ENCODE measurements around the gene BATF. TPM values are rescaled to one million over a fixed set of nuclear protein-coding genes. Genes with fewer than 3 reads are reported as not detected.

The BATF gene
- polyA plus RNA-seq, 1 of the 3 experiments (the other 2 are of a cell fraction), result not detected

DNA sequence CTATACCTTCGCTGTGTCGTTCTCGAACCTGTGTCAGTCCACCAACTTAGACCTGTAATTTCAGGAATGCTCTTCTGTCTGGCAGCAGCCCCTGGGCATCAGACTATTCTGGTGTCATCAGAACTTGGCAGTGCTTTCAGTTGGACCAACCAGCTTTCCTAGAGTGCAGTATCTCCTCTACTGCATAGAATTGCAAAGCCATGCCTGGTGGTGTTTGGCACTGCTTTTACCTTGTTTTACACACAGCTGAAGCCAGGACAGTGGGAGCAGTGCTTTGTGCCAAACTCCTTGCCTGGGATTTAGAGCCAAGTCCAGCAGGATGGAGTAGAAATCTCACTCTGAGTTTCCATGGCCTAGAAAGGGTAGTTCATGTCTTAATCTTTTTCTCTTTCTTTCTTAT, 57.6 kb downstream of the BATF start:
- ChIA-PET POLR2A (no interaction called here), CTCF (interaction anchor here (1.0 to 15.0 kb wide), 5 partner anchors 18 to 403 kb away, joined by 3 to 439 read pairs (median 3); no protein-coding TSS in a partner anchor)
- WGBS (ENCODE audit: low lambda C conversion rate), result 100% methylated on average over 3 of the region's 3 CpGs
- no peak overlapping the region for H3K27ac ChIP-seq (ENCODE audit: low read depth in 2 of 2, low read length in 1 of 2)
- H3K27me3 ChIP-seq (ENCODE audit: insufficient read depth), result peaks cover 17% of the 10 kb centered on the region
- no peak overlapping the region for H2AFZ ChIP-seq (ENCODE audit: low read depth)
- H3K9ac ChIP-seq, result no peak overlapping the region
- TF ChIP-seq NRF1 (IDR thresholded peaks at IDR 0.05; ENCODE audit: low read depth, low read length) (no peak), RFX5 (IDR thresholded peaks at IDR 0.05; ENCODE audit: low read length) (no peak), FOSL2 (IDR thresholded peaks at IDR 0.05; ENCODE audit: borderline replicate concordance, low read depth) (no peak), GATA2 (CRISPR knock-in tag; IDR thresholded peaks at IDR 0.05) (no peak), TEAD4 (IDR thresholded peaks at IDR 0.05; ENCODE audit: borderline replicate concordance, insufficient read depth) (no peak)
- TF ChIP-seq, protein P1, sequence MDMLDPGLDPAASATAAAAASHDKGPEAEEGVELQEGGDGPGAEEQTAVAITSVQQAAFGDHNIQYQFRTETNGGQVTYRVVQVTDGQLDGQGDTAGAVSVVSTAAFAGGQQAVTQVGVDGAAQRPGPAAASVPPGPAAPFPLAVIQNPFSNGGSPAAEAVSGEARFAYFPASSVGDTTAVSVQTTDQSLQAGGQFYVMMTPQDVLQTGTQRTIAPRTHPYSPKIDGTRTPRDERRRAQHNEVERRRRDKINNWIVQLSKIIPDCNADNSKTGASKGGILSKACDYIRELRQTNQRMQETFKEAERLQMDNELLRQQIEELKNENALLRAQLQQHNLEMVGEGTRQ (IDR thresholded peaks at IDR 0.05; ENCODE audit: borderline replicate concordance, low read depth, low read length), result no peak
- H4K20me1 ChIP-seq (ENCODE audit: insufficient read depth), result no peaks in the 10 kb centered on the region
- H3K9me3 ChIP-seq, result no peaks in the 10 kb centered on the region
- no peaks in the 10 kb centered on the region for H3K9me2 ChIP-seq
- no peak overlapping the region for H3K4me2 ChIP-seq
- H3K36me3 ChIP-seq (replicated peaks in 1 of 2; ENCODE audit: control insufficient read depth in 1 of 2, insufficient read depth in 2 of 2, low read length in 1 of 2), result no peaks in the 10 kb centered on the region
- DNase-seq, result no peak
- peaks cover 0 to 11% of the 10 kb centered on the region in 2 experiments; a peak in 1 of 4 replicates for H3K4me1 ChIP-seq (ENCODE audit: control insufficient read depth in 1 of 2, insufficient read depth in 2 of 2, low read depth in 1 of 2, low read length in 1 of 2)
- no peak overlapping the region for H3K4me3 ChIP-seq (ENCODE audit: low read depth in 2 of 2, low read length in 1 of 2)
- no peaks in the 10 kb centered on the region for H3K79me2 ChIP-seq (ENCODE audit: insufficient read depth)
- peaks cover 5% of the 10 kb centered on the region for H3F3A ChIP-seq (replicated peaks; ENCODE audit: insufficient read depth)

GRCh38 chr14:75587388-75587787, 65.1 kb downstream of the BATF start:
- Histone ChIP-seq H3K4me1 (ENCODE audit: control insufficient read depth in 1 of 2, insufficient read depth in 2 of 2, low read depth in 1 of 2, low read length in 1 of 2) (no peaks in the 10 kb centered on the region), H3K4me2 (no peak overlapping the region), H4K20me1 (ENCODE audit: insufficient read depth) (no peaks in the 10 kb centered on the region), H3F3A (replicated peaks; ENCODE audit: insufficient read depth) (no peaks in the 10 kb centered on the region), H3K9ac (no peak overlapping the region), H2AFZ (ENCODE audit: low read depth) (no peak overlapping the region), H3K4me3 (ENCODE audit: low read depth in 2 of 2, low read length in 1 of 2) (no peak overlapping the region), H3K9me3 (no peaks in the 10 kb centered on the region), H3K27ac (ENCODE audit: low read depth in 2 of 2, low read length in 1 of 2) (no peak overlapping the region), H3K9me2 (no peaks in the 10 kb centered on the region), H3K27me3 (ENCODE audit: insufficient read depth) (peaks cover 4% of the 10 kb centered on the region; the same call in 1 of the 2 replicates), H3K79me2 (ENCODE audit: insufficient read depth) (no peaks in the 10 kb centered on the region), H3K36me3 (replicated peaks in 1 of 2; ENCODE audit: control insufficient read depth in 1 of 2, insufficient read depth in 2 of 2, low read length in 1 of 2) (no peaks in the 10 kb centered on the region)
- no peak for DNase-seq
- CTCF ChIA-PET, result interaction anchor here (1.1 to 7.0 kb wide), 3 partner anchors 10 to 67 kb away, joined by 3 to 42 read pairs (median 5); partner anchors contain the start of gene FLVCR2
- TF ChIP-seq TEAD4 (IDR thresholded peaks at IDR 0.05; ENCODE audit: borderline replicate concordance, insufficient read depth) (no peak), EZH2phosphoT487 (IDR thresholded peaks at IDR 0.05; ENCODE audit: borderline replicate concordance, low read depth) (no peak), RAD21 (IDR thresholded peaks at IDR 0.05; ENCODE audit: low read length) (no peak), CHD2 (IDR thresholded peaks at IDR 0.05; ENCODE audit: low read length, partially characterized antibody) (no peak)
- TF ChIP-seq, protein P1 (IDR thresholded peaks at IDR 0.05; ENCODE audit: borderline replicate concordance, low read depth, low read length), result no peak
- POLR2A ChIA-PET, result no interaction called here
